ENCODE results near the gene SBNO2.

SBNO2 gene

GRCh38 chr19:1091544-1092175 lies 82.4 kb downstream of the SBNO2 start:
- in situ Hi-C loops (cut with HindIII; ENCODE audit: low sequenced_read_pairs), result no loop called here

- in situ Hi-C loops (cut with HindIII; ENCODE audit: low sequenced_read_pairs), result no loop called here
Observed at GRCh38 chr19:1090731-1091543, 83.1 kb downstream of the SBNO2 start.

- in situ Hi-C loops (cut with HindIII; ENCODE audit: low sequenced_read_pairs), result no loop called here
Observed at GRCh38 chr19:1089891-1090290, 84.2 kb downstream of the SBNO2 start.

- in situ Hi-C loops (cut with HindIII; ENCODE audit: low sequenced_read_pairs), result no loop called here
Observed at GRCh38 chr19:1089126-1089771, 84.8 kb downstream of the SBNO2 start.

GRCh38 chr19:1088416-1089010 lies 85.6 kb downstream of the SBNO2 start:
- in situ Hi-C loops (cut with HindIII; ENCODE audit: low sequenced_read_pairs), result no loop called here

- in situ Hi-C loops (cut with HindIII; ENCODE audit: low sequenced_read_pairs), result no loop called here
Observed at GRCh38 chr19:1087813-1088415, 86.2 kb downstream of the SBNO2 start.

GRCh38 chr19:1086613-1087012 lies 87.5 kb downstream of the SBNO2 start:
- in situ Hi-C loops (cut with HindIII; ENCODE audit: low sequenced_read_pairs), result no loop called here

GRCh38 chr19:1085676-1086442 lies 88.2 kb downstream of the SBNO2 start:
- in situ Hi-C loops (cut with HindIII; ENCODE audit: low sequenced_read_pairs), result no loop called here

GRCh38 chr19:1085053-1085658 lies 88.9 kb downstream of the SBNO2 start:
- in situ Hi-C loops (cut with HindIII; ENCODE audit: low sequenced_read_pairs), result no loop called here

- in situ Hi-C loops (cut with HindIII; ENCODE audit: low sequenced_read_pairs), result no loop called here
Observed at GRCh38 chr19:1084024-1084868, 89.8 kb downstream of the SBNO2 start.

GRCh38 chr19:1082928-1083816 lies 90.9 kb downstream of the SBNO2 start:
- in situ Hi-C loops (cut with HindIII; ENCODE audit: low sequenced_read_pairs), result no loop called here

- in situ Hi-C loops (cut with HindIII; ENCODE audit: low sequenced_read_pairs), result no loop called here
Observed at GRCh38 chr19:1082165-1082927, 91.7 kb downstream of the SBNO2 start.

- in situ Hi-C loops (cut with HindIII; ENCODE audit: low sequenced_read_pairs), result no loop called here
Observed at GRCh38 chr19:1081301-1082164, 92.5 kb downstream of the SBNO2 start.

GRCh38 chr19:1080360-1081161 lies 93.5 kb downstream of the SBNO2 start:
- in situ Hi-C loops (cut with HindIII; ENCODE audit: low sequenced_read_pairs), result no loop called here

GRCh38 chr19:1079566-1080111 lies 94.4 kb downstream of the SBNO2 start:
- in situ Hi-C loops (cut with HindIII; ENCODE audit: low sequenced_read_pairs), result no loop called here
